ENCODE data around the gene EDIL3. TPM values are rescaled to one million over a fixed set of nuclear protein-coding genes. Genes with fewer than 3 reads are reported as not detected.

Gene EDIL3
- total and polyA plus RNA-seq, 10 of the 15 experiments (the other 5 are each of a cell fraction or from before 2014, with no cell fraction given): 0.01 to 0.62 (median 0.20) TPM

DNA sequence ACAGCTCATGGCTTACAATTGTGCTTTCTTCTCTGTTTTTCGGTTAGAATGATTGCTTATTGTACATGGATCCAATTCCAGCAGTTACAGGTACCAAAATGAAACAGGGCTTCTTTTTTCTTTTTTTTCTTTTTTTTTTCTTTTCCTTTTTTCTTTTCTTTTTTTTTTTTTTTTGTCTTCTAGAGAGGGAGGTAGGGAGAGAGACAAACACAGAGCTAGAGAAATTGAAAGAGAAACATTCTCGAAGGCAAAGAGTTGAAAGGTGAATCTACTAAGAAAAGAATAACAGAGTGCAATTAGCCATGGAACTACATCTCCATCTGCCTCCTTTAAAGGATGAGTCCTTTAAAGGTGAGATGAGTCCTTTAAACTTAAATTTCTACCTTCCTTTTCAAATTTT lies 1.0 kb upstream of the EDIL3 start (continued):
- TF ChIP-seq, protein P1, sequence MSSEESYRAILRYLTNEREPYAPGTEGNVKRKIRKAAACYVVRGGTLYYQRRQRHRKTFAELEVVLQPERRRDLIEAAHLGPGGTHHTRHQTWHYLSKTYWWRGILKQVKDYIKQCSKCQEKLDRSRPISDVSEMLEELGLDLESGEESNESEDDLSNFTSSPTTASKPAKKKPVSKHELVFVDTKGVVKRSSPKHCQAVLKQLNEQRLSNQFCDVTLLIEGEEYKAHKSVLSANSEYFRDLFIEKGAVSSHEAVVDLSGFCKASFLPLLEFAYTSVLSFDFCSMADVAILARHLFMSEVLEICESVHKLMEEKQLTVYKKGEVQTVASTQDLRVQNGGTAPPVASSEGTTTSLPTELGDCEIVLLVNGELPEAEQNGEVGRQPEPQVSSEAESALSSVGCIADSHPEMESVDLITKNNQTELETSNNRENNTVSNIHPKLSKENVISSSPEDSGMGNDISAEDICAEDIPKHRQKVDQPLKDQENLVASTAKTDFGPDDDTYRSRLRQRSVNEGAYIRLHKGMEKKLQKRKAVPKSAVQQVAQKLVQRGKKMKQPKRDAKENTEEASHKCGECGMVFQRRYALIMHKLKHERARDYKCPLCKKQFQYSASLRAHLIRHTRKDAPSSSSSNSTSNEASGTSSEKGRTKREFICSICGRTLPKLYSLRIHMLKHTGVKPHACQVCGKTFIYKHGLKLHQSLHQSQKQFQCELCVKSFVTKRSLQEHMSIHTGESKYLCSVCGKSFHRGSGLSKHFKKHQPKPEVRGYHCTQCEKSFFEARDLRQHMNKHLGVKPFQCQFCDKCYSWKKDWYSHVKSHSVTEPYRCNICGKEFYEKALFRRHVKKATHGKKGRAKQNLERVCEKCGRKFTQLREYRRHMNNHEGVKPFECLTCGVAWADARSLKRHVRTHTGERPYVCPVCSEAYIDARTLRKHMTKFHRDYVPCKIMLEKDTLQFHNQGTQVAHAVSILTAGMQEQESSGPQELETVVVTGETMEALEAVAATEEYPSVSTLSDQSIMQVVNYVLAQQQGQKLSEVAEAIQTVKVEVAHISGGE (CRISPR knock-in tag; IDR thresholded peaks at IDR 0.05): no peak
- TF ChIP-seq CHD1 (IDR thresholded peaks at IDR 0.05; ENCODE audit: low read depth, low read length): no peak
- TF ChIP-seq SRF (IDR thresholded peaks at IDR 0.05; ENCODE audit: low read depth in 2 of 2, low read length in 2 of 2): no peak

DNA sequence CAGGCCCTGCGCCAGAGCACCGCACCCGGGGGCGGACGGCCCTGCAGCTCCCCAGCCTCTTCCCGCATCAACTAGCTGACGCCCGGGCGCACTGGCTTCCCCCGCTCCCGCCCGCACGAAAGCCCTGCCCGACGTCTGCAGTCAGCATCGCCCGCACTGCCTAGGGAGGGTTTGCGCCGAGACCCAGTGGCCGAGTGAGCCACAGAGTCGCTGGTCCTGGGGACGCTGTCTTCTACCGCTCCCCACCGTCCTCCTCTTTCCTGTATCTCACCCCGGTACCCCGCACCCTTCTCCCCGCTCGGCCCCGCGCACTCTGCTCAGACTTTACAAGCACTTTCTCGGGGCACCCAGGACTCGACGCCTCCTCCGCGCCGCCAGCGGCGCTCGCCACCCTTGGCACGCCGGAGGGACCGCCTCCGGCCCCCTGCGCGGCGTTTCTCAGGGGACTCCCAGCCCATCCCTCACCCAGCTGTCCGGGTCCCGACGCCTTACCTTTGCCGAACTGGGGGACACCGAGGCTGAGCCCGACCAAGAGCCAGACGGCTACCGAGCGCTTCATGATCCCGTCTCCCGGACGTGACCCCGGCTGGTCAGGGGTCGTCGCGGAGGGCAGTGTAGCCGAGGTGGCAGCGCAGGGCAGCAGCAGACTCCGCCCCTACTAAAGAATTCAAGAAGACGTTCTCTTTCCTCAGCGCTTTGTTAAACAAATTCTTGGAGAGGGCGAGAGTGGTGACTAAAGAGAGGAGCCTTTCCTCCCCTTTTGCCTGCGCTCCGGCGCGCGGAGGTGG lies 670 bp downstream of the EDIL3 start:
- no peaks in the 10 kb centered on the region for H4K20me1 ChIP-seq (ENCODE audit: control insufficient read depth, insufficient read depth)
- H3K27ac ChIP-seq (ENCODE audit: control insufficient read depth, insufficient read depth): no peak overlapping the region
- POLR2A ChIA-PET: no interaction called here
- H3K9me3 ChIP-seq (replicated peaks; ENCODE audit: control insufficient read depth, insufficient read depth, low read length): no peaks in the 10 kb centered on the region
- TF ChIP-seq RAD51 (IDR thresholded peaks at IDR 0.05) (no peak), TCF7 (IDR thresholded peaks at IDR 0.05; ENCODE audit: borderline replicate concordance) (no peak), EP300 (IDR thresholded peaks at IDR 0.05; ENCODE audit: borderline replicate concordance in 1 of 2, control insufficient read depth in 1 of 2, low read depth in 2 of 2, low read length in 2 of 2) (no peak), NBN (IDR thresholded peaks at IDR 0.05) (no peak)
- RAD21 ChIA-PET (ENCODE audit: unreplicated experiment): no interaction called here
- H3K36me3 ChIP-seq (ENCODE audit: control insufficient read depth in 2 of 2, insufficient read depth in 2 of 2, low read length in 1 of 2): no peaks in the 10 kb centered on the region
- H3K79me2 ChIP-seq (ENCODE audit: control insufficient read depth, insufficient read depth, low read length): no peaks in the 10 kb centered on the region
- no peak overlapping the region for H3K9ac ChIP-seq (ENCODE audit: control insufficient read depth, insufficient read depth, low read length)
- no peaks in the 10 kb centered on the region for H3K4me1 ChIP-seq (ENCODE audit: control insufficient read depth, insufficient read depth, low read length)
- DNase-seq (ENCODE audit: low read depth, low spot score) (no peak), ATAC-seq (peak; percentile 43), FAIRE-seq (no peak)
- BruUV-seq (replicated peaks): no TSS peak
- CTCF ChIA-PET: no interaction called here
- H3K4me3 ChIP-seq: no peak overlapping the region
- peaks cover 10 to 18% of the 10 kb centered on the region in 2 experiments for H3K27me3 ChIP-seq (replicated peaks in 1 of 2; ENCODE audit: control insufficient read depth in 2 of 2, insufficient read depth in 2 of 2, low read length in 1 of 2)
- WGBS (ENCODE audit: insufficient coverage, insufficient replicate concordance, low lambda C conversion rate, missing lambda C conversion rate): 41% methylated on average over 51 of the region's 73 CpGs
- no peak overlapping the region for H3K4me2 ChIP-seq (ENCODE audit: control insufficient read depth, insufficient read depth)
- in situ Hi-C loops (cut with MboI) (no loop called here), intact Hi-C loops (cut with micrococcal nuclease; ENCODE audit: unreplicated experiment) (no loop called here)
- SMC1A ChIA-PET (ENCODE audit: uncharacterized antibody, unreplicated experiment): no interaction called here
- no peak overlapping the region for H2AFZ ChIP-seq (ENCODE audit: control insufficient read depth, low read depth, low read length)
